Naive thymus-derived CD8-positive, alpha-beta T cell (primary cell): ENCODE measurements around the gene PHKG1. TPM values are rescaled to one million over a fixed set of nuclear protein-coding genes. Genes with fewer than 3 reads are reported as not detected.

Experiments
- ATAC-seq, 2 donors: fragments of 150-1000 bp; cut with Tn5 transposase in 1 of 2; sonication (Bioruptor Pico), chemical (Tn5 transposase) in 1 of 2; 1 replicate in 1 of 2; 2 replicates in 1 of 2; pipeline ENCODE4 v1.10.0; 2021; ENCODE audit warnings: mild to moderate bottlenecking in 2 of 2, moderate library complexity in 2 of 2
- POLR2A ChIA-PET: fragments of 350-600 bp; sonication (Branson Sonifier 250); formaldehyde crosslinking; loops from one replicate; lab custom pipeline; 2021; ENCODE audit warnings: antibody characterized with exemption; lab: Charles Lee
- DNase-seq, 10 donors: peaks; one replicate each; pipeline versions ENCODE4 v3.0.0 to v3.0.0-alpha.2; 2020 to 2022
- H3K27ac Mint-ChIP-seq, 10 donors: one replicate each; pipeline ENCODE4 v1.8.0; 2020 to 2022; ENCODE audit warnings: mild to moderate bottlenecking in 10 of 10, mixed read lengths in 10 of 10, moderate library complexity in 4 of 10, inconsistent platforms in 1 of 10
- H3K27me3 Mint-ChIP-seq, 5 donors: one replicate each; pipeline ENCODE4 v1.8.0; 2021 to 2022; ENCODE audit warnings: mixed read lengths in 5 of 5
- H3K36me3 Mint-ChIP-seq, 3 donors: one replicate each; pipeline ENCODE4 v1.8.0; 2020 to 2022; ENCODE audit warnings: mixed read lengths in 3 of 3, mild to moderate bottlenecking in 2 of 3, inconsistent platforms in 1 of 3
- H3K4me1 Mint-ChIP-seq, 4 donors: one replicate each; pipeline ENCODE4 v1.8.0; 2021 to 2022; ENCODE audit warnings: mixed read lengths in 4 of 4
- H3K4me3 Mint-ChIP-seq, 10 donors: one replicate each; pipeline ENCODE4 v1.8.0; 2020 to 2022; ENCODE audit warnings: mild to moderate bottlenecking in 10 of 10, mixed read lengths in 10 of 10, moderate library complexity in 6 of 10, inconsistent platforms in 1 of 10
- H3K9me3 Mint-ChIP-seq, 9 donors: one replicate each; pipeline ENCODE4 v1.8.0; 2020 to 2022; ENCODE audit warnings: mixed read lengths in 9 of 9, mild to moderate bottlenecking in 3 of 9, inconsistent platforms in 1 of 9, moderate library complexity in 1 of 9
- polyA plus RNA-seq, 3 donors: library from polyadenylated mRNA; unstranded; fragments of 300-500 nt; fragmentation: Illumina TruSeq; gene quantifications; one replicate each; pipeline ENCODE4 v1.2.3, GENCODE V29; 2021
- total RNA-seq, 8 experiments: library from RNA in 2 of 8; stranded (reverse) in 2 of 8; gene quantifications; one replicate each; pipeline ENCODE4 v1.2.3 and lab custom pipeline; 2021 to 2026

The PHKG1 gene
- total and polyA plus RNA-seq, 5 experiments from 2014 or later, result 0.23 to 2.9 (median 0.43) TPM

DNA sequence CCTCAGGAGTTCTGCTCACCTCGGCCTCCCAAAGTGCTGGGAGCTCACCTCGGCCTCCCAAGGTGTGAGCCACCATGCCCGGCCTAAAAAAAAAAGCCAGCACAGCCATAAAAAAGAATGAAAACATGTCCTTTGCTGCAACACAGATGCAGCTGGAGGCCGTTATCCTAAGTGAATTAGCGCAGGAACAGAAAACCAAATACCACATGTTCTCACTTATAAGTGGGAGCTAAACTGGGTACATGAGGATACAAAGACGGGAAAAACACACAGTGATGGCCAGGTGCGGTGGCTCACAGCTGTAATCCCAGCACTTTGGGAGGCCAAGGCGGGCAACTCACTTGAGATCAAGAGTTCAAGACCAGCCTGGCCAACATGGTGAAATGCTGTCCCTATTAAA, 62.4 kb downstream of the PHKG1 start:
- Mint-ChIP-seq H3K4me1 (peaks cover 7 to 13% (median 12%) of the 10 kb centered on the region in 4 donors), H3K9me3 (no peaks in the 10 kb centered on the region), H3K4me3 (no peak overlapping the region), H3K27me3 (no peaks in the 10 kb centered on the region), H3K27ac (no peak overlapping the region), H3K36me3 (peaks cover 0 to 12% (median 4%) of the 10 kb centered on the region in 3 donors)
- POLR2A ChIA-PET, result no interaction called here
- no peak for ATAC-seq
- DNase-seq, result no peak

Other genes starting within 250 kb of the PHKG1 start
- gene SEPTIN14, start 230.2 kb downstream of the PHKG1 start, total RNA-seq, result not detected
- not detected for gene SEPTIN14, start 230.2 kb downstream of the PHKG1 start, polyA plus RNA-seq
- gene ZNF713, start 205.5 kb downstream of the PHKG1 start, total RNA-seq, result 1 to 10 TPM; 3.9 to 4.6 TPM
- 1 to 10 TPM in 2 of 3 donors, not detected in 1; 1.5 to 3.8 TPM for gene ZNF713, start 205.5 kb downstream of the PHKG1 start, polyA plus RNA-seq
- gene MRPS17, start 141.1 kb downstream of the PHKG1 start, total RNA-seq, result 10 to 100 TPM; 11.4 to 14.6 TPM
- gene MRPS17, start 141.1 kb downstream of the PHKG1 start, polyA plus RNA-seq, result 10 to 100 TPM; 18.0 to 21.4 (median 20.8) TPM
- gene NIPSNAP2, start 128.4 kb downstream of the PHKG1 start, total RNA-seq, result 10 to 100 TPM; 27.6 to 33.5 TPM
- gene NIPSNAP2, start 128.4 kb downstream of the PHKG1 start, polyA plus RNA-seq, result 10 to 100 TPM; 36.3 to 47.9 (median 40.3) TPM
- gene PSPH, start 41.5 kb downstream of the PHKG1 start, total RNA-seq, result 1 to 10 TPM; 6.2 to 7.8 TPM
- gene PSPH, start 41.5 kb downstream of the PHKG1 start, polyA plus RNA-seq, result 1 to 10 TPM; 5.7 to 8.0 (median 6.9) TPM
- gene CCT6A, start 41.2 kb downstream of the PHKG1 start, total RNA-seq, result 10 to 100 TPM; 85.4 to 90.3 TPM
- gene CCT6A, start 41.2 kb downstream of the PHKG1 start, polyA plus RNA-seq, result 100 to 1,000 TPM in 1 of 3 donors, 10 to 100 TPM in 2; 86.8 to 103 (median 97.5) TPM
- gene SUMF2, start 28.7 kb downstream of the PHKG1 start, total RNA-seq, result 100 to 1,000 TPM; 168 to 176 TPM
- 100 to 1,000 TPM; 135 to 171 (median 140) TPM for gene SUMF2, start 28.7 kb downstream of the PHKG1 start, polyA plus RNA-seq
- 100 to 1,000 TPM; 155 to 158 TPM for gene CHCHD2, start 13.5 kb upstream of the PHKG1 start, total RNA-seq
- gene CHCHD2, start 13.5 kb upstream of the PHKG1 start, polyA plus RNA-seq, result 100 to 1,000 TPM; 415 to 515 (median 454) TPM
- not detected for gene NUPR2, start 23.5 kb upstream of the PHKG1 start, total RNA-seq
- gene NUPR2, start 23.5 kb upstream of the PHKG1 start, polyA plus RNA-seq, result 1 to 10 TPM in 2 of 3 donors, not detected in 1; 1.1 to 2.0 TPM